Measurements from ENCODE around the gene TNRC18. TPM values are rescaled to one million over a fixed set of nuclear protein-coding genes. Genes with fewer than 3 reads are reported as not detected.

Gene TNRC18
- total RNA-seq, 1 experiment from 2014 or later: 91.7 TPM

DNA sequence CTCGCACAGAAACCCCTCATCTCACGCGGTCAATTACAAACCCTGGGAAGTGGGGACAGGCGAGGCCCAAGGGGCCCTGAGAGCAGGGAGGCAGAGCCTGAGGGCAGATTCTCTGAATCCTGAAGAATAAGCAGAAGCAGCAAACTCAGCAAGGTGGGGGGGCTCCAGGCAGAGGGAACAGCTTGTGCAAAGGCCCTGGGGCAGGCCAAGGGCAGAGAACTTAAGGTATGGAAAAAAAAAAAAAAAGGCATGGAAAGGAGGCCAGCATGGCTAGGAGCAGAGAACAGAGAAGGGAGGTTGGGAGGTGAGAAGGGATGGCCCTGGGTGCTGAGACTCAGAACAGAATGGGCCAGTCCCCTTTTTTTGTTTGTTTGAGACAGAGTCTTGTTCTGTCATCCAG lies 32.8 kb upstream of the TNRC18 start:
- ChIA-PET POLR2A (ENCODE audit: low non-redundant PET) (interaction anchor here (0.6 kb wide), 1 partner anchor 749 kb away, joined by 3 read pairs; no protein-coding TSS in a partner anchor), CTCF (no interaction called here)
- Histone ChIP-seq H3K4me3 (ENCODE audit: low read depth, low read length, poor library complexity, severe bottlenecking) (no peak overlapping the region), H3K36me3 (ENCODE audit: insufficient read depth, low read length, poor library complexity, severe bottlenecking) (no peaks in the 10 kb centered on the region), H3K27me3 (replicated peaks; ENCODE audit: insufficient read depth, low read depth, low read length, poor library complexity) (no peaks in the 10 kb centered on the region), H3K4me1 (ENCODE audit: insufficient read depth, low read length, poor library complexity, severe bottlenecking) (peaks cover 8% of the 10 kb centered on the region), H3K9me3 (ENCODE audit: low read depth, low read length, poor library complexity, severe bottlenecking) (no peaks in the 10 kb centered on the region), H3K27ac (ENCODE audit: low read depth, low read length, poor library complexity, severe bottlenecking) (no peak overlapping the region)
- no peak for DNase-seq (ENCODE audit: low spot score)
- BruUV-seq (replicated peaks): no TSS peak
- intact Hi-C loops (cut with micrococcal nuclease; ENCODE audit: unreplicated experiment): no loop called here
- TF ChIP-seq, protein P1, sequence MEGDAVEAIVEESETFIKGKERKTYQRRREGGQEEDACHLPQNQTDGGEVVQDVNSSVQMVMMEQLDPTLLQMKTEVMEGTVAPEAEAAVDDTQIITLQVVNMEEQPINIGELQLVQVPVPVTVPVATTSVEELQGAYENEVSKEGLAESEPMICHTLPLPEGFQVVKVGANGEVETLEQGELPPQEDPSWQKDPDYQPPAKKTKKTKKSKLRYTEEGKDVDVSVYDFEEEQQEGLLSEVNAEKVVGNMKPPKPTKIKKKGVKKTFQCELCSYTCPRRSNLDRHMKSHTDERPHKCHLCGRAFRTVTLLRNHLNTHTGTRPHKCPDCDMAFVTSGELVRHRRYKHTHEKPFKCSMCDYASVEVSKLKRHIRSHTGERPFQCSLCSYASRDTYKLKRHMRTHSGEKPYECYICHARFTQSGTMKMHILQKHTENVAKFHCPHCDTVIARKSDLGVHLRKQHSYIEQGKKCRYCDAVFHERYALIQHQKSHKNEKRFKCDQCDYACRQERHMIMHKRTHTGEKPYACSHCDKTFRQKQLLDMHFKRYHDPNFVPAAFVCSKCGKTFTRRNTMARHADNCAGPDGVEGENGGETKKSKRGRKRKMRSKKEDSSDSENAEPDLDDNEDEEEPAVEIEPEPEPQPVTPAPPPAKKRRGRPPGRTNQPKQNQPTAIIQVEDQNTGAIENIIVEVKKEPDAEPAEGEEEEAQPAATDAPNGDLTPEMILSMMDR (conservative IDR thresholded peaks at IDR 0.05; ENCODE audit: low read depth, low read length): no peak

DNA sequence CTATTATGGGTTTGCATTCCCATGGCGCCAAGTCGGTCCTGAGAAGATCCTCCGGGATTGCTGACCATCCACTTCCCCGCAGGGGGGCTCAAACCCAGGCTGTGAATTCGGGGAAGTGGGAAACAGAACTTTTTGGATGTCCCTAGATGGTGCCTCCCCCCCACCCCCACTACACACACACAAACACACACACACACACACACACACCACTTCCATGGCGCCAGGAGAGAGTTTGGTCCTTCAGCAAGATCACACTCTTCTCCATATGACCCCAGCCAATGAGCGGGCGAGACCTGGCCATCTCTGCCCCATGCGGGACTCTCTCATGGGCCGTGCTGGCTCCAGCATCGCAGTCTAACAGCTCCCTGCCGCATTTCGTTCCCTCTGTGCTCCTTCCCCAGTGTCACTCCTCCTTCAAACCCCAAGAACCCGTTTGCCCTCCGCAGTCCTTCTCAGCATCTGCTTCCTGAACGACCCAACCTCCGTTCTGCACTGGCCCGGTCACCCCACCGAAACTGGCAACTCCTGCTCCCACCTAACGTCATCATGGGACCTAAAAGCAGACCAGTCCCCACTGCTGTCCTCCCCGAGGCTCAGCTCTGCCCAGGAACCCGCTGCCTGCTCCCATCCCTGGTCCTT lies 32.1 kb upstream of the TNRC18 start:
- H3K9me3 ChIP-seq (ENCODE audit: low read depth, low read length, poor library complexity, severe bottlenecking): no peaks in the 10 kb centered on the region
- no TSS peak for BruUV-seq (replicated peaks)
- H3K27ac ChIP-seq (ENCODE audit: low read depth, low read length, poor library complexity, severe bottlenecking): no peak overlapping the region
- no peak overlapping the region for H3K4me3 ChIP-seq (ENCODE audit: low read depth, low read length, poor library complexity, severe bottlenecking)
- TF ChIP-seq EZH2 (IDR thresholded peaks at IDR 0.05; ENCODE audit: borderline replicate concordance, low read depth, low read length, poor library complexity, severe bottlenecking): no peak
- TF ChIP-seq, protein P1 (conservative IDR thresholded peaks at IDR 0.05; ENCODE audit: low read depth, low read length): no peak
- no peak for DNase-seq (ENCODE audit: low spot score)
- H3K27me3 ChIP-seq (replicated peaks; ENCODE audit: insufficient read depth, low read depth, low read length, poor library complexity): no peaks in the 10 kb centered on the region
- intact Hi-C loops (cut with micrococcal nuclease; ENCODE audit: unreplicated experiment): no loop called here
- ChIA-PET POLR2A (ENCODE audit: low non-redundant PET) (interaction anchor here (0.6 kb wide), 1 partner anchor 749 kb away, joined by 3 read pairs; no protein-coding TSS in a partner anchor), CTCF (no interaction called here)
- H3K36me3 ChIP-seq (ENCODE audit: insufficient read depth, low read length, poor library complexity, severe bottlenecking): no peaks in the 10 kb centered on the region
- H3K4me1 ChIP-seq (ENCODE audit: insufficient read depth, low read length, poor library complexity, severe bottlenecking): peaks cover 8% of the 10 kb centered on the region

DNA sequence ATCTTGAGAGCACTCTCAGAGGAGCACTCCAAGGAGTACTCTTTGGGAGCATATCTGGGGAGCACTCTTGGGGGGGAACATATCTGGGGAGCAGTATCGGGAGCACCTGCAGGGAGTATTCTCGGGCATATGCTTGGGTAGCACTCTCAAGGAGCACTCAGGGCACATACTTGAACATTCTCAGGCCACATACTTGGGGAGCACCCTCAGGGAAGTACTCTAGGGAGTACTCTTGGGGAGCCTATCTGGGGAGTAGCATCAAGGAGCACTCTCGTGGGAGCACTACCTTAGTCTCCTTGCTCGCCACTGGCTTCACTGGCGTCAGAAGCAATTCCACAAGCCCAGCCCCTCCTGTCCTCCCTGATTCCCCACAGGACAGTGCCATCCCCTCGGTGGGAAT lies 31.5 kb upstream of the TNRC18 start:
- no peaks in the 10 kb centered on the region for H3K36me3 ChIP-seq (ENCODE audit: insufficient read depth, low read length, poor library complexity, severe bottlenecking)
- intact Hi-C loops (cut with micrococcal nuclease; ENCODE audit: unreplicated experiment): no loop called here
- DNase-seq (ENCODE audit: low spot score): no peak
- H3K27ac ChIP-seq (ENCODE audit: low read depth, low read length, poor library complexity, severe bottlenecking): no peak overlapping the region
- TF ChIP-seq, protein P1 (conservative IDR thresholded peaks at IDR 0.05; ENCODE audit: low read depth, low read length): no peak
- no peak for TF ChIP-seq EZH2 (IDR thresholded peaks at IDR 0.05; ENCODE audit: borderline replicate concordance, low read depth, low read length, poor library complexity, severe bottlenecking)
- CTCF ChIA-PET: no interaction called here
- H3K9me3 ChIP-seq (ENCODE audit: low read depth, low read length, poor library complexity, severe bottlenecking): no peaks in the 10 kb centered on the region
- POLR2A ChIA-PET (ENCODE audit: low non-redundant PET): no interaction called here
- H3K4me3 ChIP-seq (ENCODE audit: low read depth, low read length, poor library complexity, severe bottlenecking): no peak overlapping the region
- H3K27me3 ChIP-seq (replicated peaks; ENCODE audit: insufficient read depth, low read depth, low read length, poor library complexity): no peaks in the 10 kb centered on the region
- peaks cover 8% of the 10 kb centered on the region for H3K4me1 ChIP-seq (ENCODE audit: insufficient read depth, low read length, poor library complexity, severe bottlenecking)
- BruUV-seq (replicated peaks): no TSS peak
